MM.1S (cell line): ENCODE measurements around the gene BTN3A1.

Experiments used
- CTCF ChIP-seq: fragments of 300-600 bp; sonication (generic); IDR thresholded peaks from 2 replicates; pipeline ENCODE4 v1.5.1; 2016; ENCODE audit warnings: antibody characterized with exemption, low read length, mixed read lengths
- EZH2phosphoT487 ChIP-seq: fragments of 300-600 bp; sonication (generic); IDR thresholded peaks from 2 replicates; pipeline ENCODE4 v1.6.1; 2018; ENCODE audit warnings: antibody characterized with exemption, low read length

GRCh38 chr6:26414281-26414680, 12.2 kb downstream of the BTN3A1 start:
- TF ChIP-seq CTCF (no peak), EZH2phosphoT487 (no peak)
